A549 treated with ZK216348 at 1 μM for 4 hours (cell line): ENCODE data around the gene FGFBP2. TPM values are rescaled to one million over a fixed set of nuclear protein-coding genes. Genes with fewer than 3 reads are reported as not detected.

ENCODE experiments used
- total RNA-seq: library from RNA; stranded (reverse); fragments of 200-300 nt; extraction: Qiagen RNA extraction; gene quantifications from 5 replicates; pipeline ENCODE4 v1.2.3, GENCODE V29; 2022; ENCODE audit warnings: low read depth

FGFBP2 gene
- 0.12 to 0.24 TPM in 2 of 5 replicates, not detected in the others for total RNA-seq

GRCh38 chr4:15963001-15963451 is at the start of gene FGFBP2:
TSS of gene FGFBP2 (minus strand) at chr4:15963175. CDS start at chr4:15963129, 46 bp downstream.

GRCh38 chr4:15938640-15939039 is 24.3 kb downstream of the FGFBP2 start, which contains the start of gene FGFBP1:
TSS of gene FGFBP1 (minus strand) at chr4:15938740. CDS start at chr4:15936632, 2,108 bp downstream.

Other genes with a start within 250 kb of the FGFBP2 start
- 8.9 to 13.8 TPM (median 11.2 TPM) in 5 replicates for gene CD38, start 184.8 kb downstream of the FGFBP2 start, total RNA-seq
- gene FGFBP1, start 24.4 kb downstream of the FGFBP2 start, total RNA-seq, result 3.8 to 5.6 TPM (median 4.7 TPM) in 5 replicates
- 0.27 to 0.80 TPM (median 0.36 TPM) in 5 replicates for gene PROM1, start 120.8 kb upstream of the FGFBP2 start, total RNA-seq